ENCODE data around the gene PODXL.

DNA sequence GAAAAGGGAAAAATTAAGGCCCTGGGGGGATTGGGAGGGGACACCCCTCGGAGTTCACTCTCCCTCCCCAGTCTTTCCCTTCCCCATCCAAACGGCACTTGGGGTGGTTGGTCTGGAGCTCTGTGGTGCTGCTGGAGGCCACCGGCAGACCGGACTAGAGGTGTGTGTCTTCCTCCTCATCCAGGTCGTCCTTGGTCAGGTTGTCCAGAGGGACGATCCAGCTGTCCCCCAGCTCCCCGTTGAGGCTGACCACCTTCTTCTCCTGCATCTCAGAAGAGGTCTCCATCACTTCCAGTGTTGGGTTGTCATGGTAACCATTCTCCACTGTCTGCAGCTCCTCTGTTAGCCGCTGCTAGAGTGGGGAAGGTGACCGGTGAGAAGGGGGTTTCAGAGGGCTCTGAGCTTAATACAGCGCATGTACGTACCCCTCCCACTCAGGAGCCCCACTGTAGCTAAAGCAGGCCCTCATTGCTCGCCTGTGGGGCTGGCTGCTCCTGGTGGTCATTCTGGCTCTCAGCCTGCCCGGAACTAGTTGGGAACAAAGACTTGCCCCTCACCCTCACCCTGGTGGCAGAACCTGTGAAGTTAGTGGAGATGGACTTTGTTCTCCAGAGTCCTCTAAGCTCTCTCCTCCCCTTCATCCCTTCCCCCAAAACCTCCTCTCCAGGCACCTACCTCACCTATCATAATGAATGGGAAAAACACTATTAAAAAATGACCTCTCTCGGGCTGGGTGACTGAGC is 52.1 kb downstream of the PODXL start:
- TF ChIP-seq, protein P1, sequence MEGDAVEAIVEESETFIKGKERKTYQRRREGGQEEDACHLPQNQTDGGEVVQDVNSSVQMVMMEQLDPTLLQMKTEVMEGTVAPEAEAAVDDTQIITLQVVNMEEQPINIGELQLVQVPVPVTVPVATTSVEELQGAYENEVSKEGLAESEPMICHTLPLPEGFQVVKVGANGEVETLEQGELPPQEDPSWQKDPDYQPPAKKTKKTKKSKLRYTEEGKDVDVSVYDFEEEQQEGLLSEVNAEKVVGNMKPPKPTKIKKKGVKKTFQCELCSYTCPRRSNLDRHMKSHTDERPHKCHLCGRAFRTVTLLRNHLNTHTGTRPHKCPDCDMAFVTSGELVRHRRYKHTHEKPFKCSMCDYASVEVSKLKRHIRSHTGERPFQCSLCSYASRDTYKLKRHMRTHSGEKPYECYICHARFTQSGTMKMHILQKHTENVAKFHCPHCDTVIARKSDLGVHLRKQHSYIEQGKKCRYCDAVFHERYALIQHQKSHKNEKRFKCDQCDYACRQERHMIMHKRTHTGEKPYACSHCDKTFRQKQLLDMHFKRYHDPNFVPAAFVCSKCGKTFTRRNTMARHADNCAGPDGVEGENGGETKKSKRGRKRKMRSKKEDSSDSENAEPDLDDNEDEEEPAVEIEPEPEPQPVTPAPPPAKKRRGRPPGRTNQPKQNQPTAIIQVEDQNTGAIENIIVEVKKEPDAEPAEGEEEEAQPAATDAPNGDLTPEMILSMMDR (conservative IDR thresholded peaks at IDR 0.05 in 1 of 2, IDR thresholded peaks at IDR 0.05 in 1 of 2; ENCODE audit: extremely low read depth in 1 of 2, insufficient read depth in 1 of 2, low read depth in 1 of 2, low read length in 2 of 2) = no peak
- no peak for TF ChIP-seq EZH2 (IDR thresholded peaks at IDR 0.05; ENCODE audit: borderline replicate concordance, low read length)

Data from mammary epithelial cell (primary cell).